SU-DHL-6 (cell line): Measurements from ENCODE around the gene TRIB2.

Experiments
- H2AFZ ChIP-seq: fragments of 200-600 bp; sonication (generic); 2 replicates; pipeline ENCODE4 v1.6.1; 2014; ENCODE audit warnings: low read depth, mild to moderate bottlenecking, moderate library complexity, mixed read lengths, antibody characterized with exemption, low read length; ENCODE audit not compliant: severe bottlenecking
- H3F3A ChIP-seq: fragments of 200-600 bp; shearing (Covaris generic); 2 replicates; pipeline ENCODE4 v1.6.0; 2016; ENCODE audit warnings: antibody characterized with exemption, mild to moderate bottlenecking; ENCODE audit not compliant: insufficient read depth
- H3K27ac ChIP-seq: fragments of 200-600 bp; sonication (generic); 2 replicates; pipeline ENCODE4 v1.5.1; 2016; ENCODE audit warnings: low read depth, mild to moderate bottlenecking, low read length, moderate library complexity, mixed read lengths
- H3K27me3 ChIP-seq: fragments of 200-600 bp; sonication (generic), shearing (Covaris generic); 2 replicates; pipeline ENCODE4 v1.6.0; 2014; ENCODE audit warnings: mild to moderate bottlenecking, low read length
- H3K36me3 ChIP-seq: fragments of 200-600 bp; sonication (generic); 2 replicates; pipeline ENCODE4 v1.6.1; 2014; ENCODE audit warnings: mild to moderate bottlenecking, low read length, mixed read lengths
- H3K4me2 ChIP-seq: fragments of 300-600, 200-600 bp; shearing (Covaris generic), sonication (generic); 2 replicates; pipeline ENCODE4 v1.6.0; 2014; ENCODE audit warnings: low read length, low read depth, mild to moderate bottlenecking; ENCODE audit not compliant: poor library complexity, severe bottlenecking
- H3K4me3 ChIP-seq: fragments of 200-600 bp; sonication (generic); 2 replicates; pipeline ENCODE4 v1.5.1; 2014; ENCODE audit warnings: antibody characterized with exemption, low read length, mild to moderate bottlenecking, mixed read lengths; ENCODE audit not compliant: insufficient read depth, poor library complexity, severe bottlenecking
- H3K79me2 ChIP-seq: fragments of 200-600 bp; sonication (generic); 2 replicates; pipeline ENCODE4 v1.6.1; 2014; ENCODE audit warnings: mild to moderate bottlenecking, low read length, moderate library complexity; ENCODE audit not compliant: insufficient read depth
- H3K9ac ChIP-seq: fragments of 200-600 bp; sonication (generic); 2 replicates; pipeline ENCODE4 v1.7.0; 2014; ENCODE audit warnings: mild to moderate bottlenecking, low read length
- H3K9me2 ChIP-seq: fragments of 200-600 bp; sonication (generic); replicated peaks from 2 replicates; pipeline ENCODE4 v1.6.1; 2014; ENCODE audit warnings: low read length; ENCODE audit not compliant: insufficient read depth
- H3K9me3 ChIP-seq: fragments of 200-600 bp; sonication (generic); 2 replicates; pipeline ENCODE4 v1.6.1; 2014; ENCODE audit warnings: low read length, mixed read lengths; ENCODE audit not compliant: insufficient read depth
- H4K20me1 ChIP-seq: fragments of 200-600 bp; sonication (generic); 2 replicates; pipeline ENCODE4 v1.6.1; 2014; ENCODE audit warnings: low read depth, mild to moderate bottlenecking, antibody characterized with exemption, low read length, moderate library complexity, mixed read lengths
- CTCF ChIP-seq: fragments of 200-600 bp; sonication (generic); IDR thresholded peaks from one replicate; pipeline ENCODE4 v1.5.1; 2017; ENCODE audit warnings: antibody characterized with exemption, mild to moderate bottlenecking, low read length, moderate library complexity; ENCODE audit not compliant: insufficient read depth, poor library complexity, severe bottlenecking
- EZH2phosphoT487 ChIP-seq: fragments of 200-600 bp; sonication (generic), shearing (Covaris generic); conservative IDR thresholded peaks from 2 replicates; pipeline ENCODE4 v1.6.1; 2018; ENCODE audit warnings: mild to moderate bottlenecking, antibody characterized with exemption, low read length, moderate library complexity, mixed read lengths

The TRIB2 gene

GRCh38 chr2:12750166-12750905 is 33.6 kb downstream of the TRIB2 start:
- Histone ChIP-seq H3K9ac (no peak overlapping the region), H3K79me2 (no peaks in the 10 kb centered on the region), H3K9me2 (no peaks in the 10 kb centered on the region), H3F3A (no peaks in the 10 kb centered on the region), H3K9me3 (no peaks in the 10 kb centered on the region), H2AFZ (no peak overlapping the region), H4K20me1 (no peaks in the 10 kb centered on the region), H3K36me3 (no peaks in the 10 kb centered on the region), H3K4me2 (no peak overlapping the region), H3K4me3 (no peak overlapping the region), H3K27ac (no peak overlapping the region), H3K27me3 (no peaks in the 10 kb centered on the region)
- TF ChIP-seq CTCF (no peak), EZH2phosphoT487 (no peak)

GRCh38 chr2:12754643-12755042 is 37.9 kb downstream of the TRIB2 start:
- no peaks in the 10 kb centered on the region for H3K9me2 ChIP-seq
- no peaks in the 10 kb centered on the region for H3K79me2 ChIP-seq
- no peaks in the 10 kb centered on the region for H4K20me1 ChIP-seq
- no peaks in the 10 kb centered on the region for H3K36me3 ChIP-seq
- H3K9ac ChIP-seq = no peak overlapping the region
- no peak overlapping the region for H2AFZ ChIP-seq
- H3F3A ChIP-seq = no peaks in the 10 kb centered on the region
- H3K4me3 ChIP-seq = no peak overlapping the region
- no peak overlapping the region for H3K27ac ChIP-seq
- no peak overlapping the region for H3K4me2 ChIP-seq
- no peaks in the 10 kb centered on the region for H3K9me3 ChIP-seq
- TF ChIP-seq CTCF = no peak
- no peak for TF ChIP-seq EZH2phosphoT487
- H3K27me3 ChIP-seq = no peaks in the 10 kb centered on the region

- no peaks in the 10 kb centered on the region for H3K27me3 ChIP-seq
Measured at GRCh38 chr2:12755384-12755783, 38.6 kb downstream of the TRIB2 start.

More at GRCh38 chr2:12755384-12755783, 38.6 kb downstream of the TRIB2 start:
- Histone ChIP-seq H3K27ac (no peak overlapping the region), H3K4me2 (no peak overlapping the region), H3F3A (no peaks in the 10 kb centered on the region), H4K20me1 (no peaks in the 10 kb centered on the region), H3K9me3 (no peaks in the 10 kb centered on the region), H3K79me2 (no peaks in the 10 kb centered on the region), H3K9me2 (no peaks in the 10 kb centered on the region), H3K36me3 (no peaks in the 10 kb centered on the region), H3K4me3 (no peak overlapping the region), H3K9ac (no peak overlapping the region), H2AFZ (no peak overlapping the region)
- TF ChIP-seq EZH2phosphoT487 = no peak
- no peak for TF ChIP-seq CTCF
